Thymus (tissue), 11 donors: ENCODE measurements around the gene SMPD1. TPM values are rescaled to one million over a fixed set of nuclear protein-coding genes. Genes with fewer than 3 reads are reported as not detected.

ENCODE experiments used
- DNase-seq, 9 donors: peaks; one replicate each; pipeline ENCODE4 v3.0.0-alpha.2; 2013; ENCODE audit warnings: low spot score in 9 of 9, low read depth in 6 of 9, missing footprints in 1 of 9
- H3K27ac ChIP-seq, 2 donors: one replicate each; pipeline ENCODE4 v1.5.1; 2013; ENCODE audit warnings: control low read depth in 1 of 2, low read depth in 1 of 2, low read length in 1 of 2, mild to moderate bottlenecking in 1 of 2, moderate library complexity in 1 of 2
- H3K27me3 ChIP-seq, 2 donors: one replicate each; pipeline ENCODE4 v1.5.1; 2013; ENCODE audit warnings: low read length in 1 of 2; ENCODE audit not compliant: control insufficient read depth in 2 of 2, insufficient read depth in 1 of 2
- H3K36me3 ChIP-seq, 2 donors: one replicate each; pipeline ENCODE4 v1.5.1; 2013; ENCODE audit warnings: low read length in 1 of 2, mild to moderate bottlenecking in 1 of 2, moderate library complexity in 1 of 2; ENCODE audit not compliant: control insufficient read depth in 2 of 2, insufficient read depth in 2 of 2
- H3K4me1 ChIP-seq, 2 donors: one replicate each; pipeline ENCODE4 v1.5.1; 2013; ENCODE audit warnings: low read length in 2 of 2; ENCODE audit not compliant: control insufficient read depth in 2 of 2, insufficient read depth in 2 of 2
- H3K4me3 ChIP-seq, 2 donors: one replicate each; pipeline ENCODE4 v1.5.1; 2013; ENCODE audit warnings: low read length in 2 of 2, control low read depth in 1 of 2, mild to moderate bottlenecking in 1 of 2
- H3K9me3 ChIP-seq, 2 donors: one replicate each; pipeline ENCODE4 v1.5.1; 2013; ENCODE audit warnings: low read length in 1 of 2, mild to moderate bottlenecking in 1 of 2; ENCODE audit not compliant: control insufficient read depth in 2 of 2, insufficient read depth in 1 of 2
- WGBS: extraction: QIAGEN DNeasy Blood & Tissue Kit; methylation state at CpG from one replicate; pipeline ENCODE4 v1.1.7; 2013; 5-methylcytosine and 5-hydroxymethylcytosine counted together
- polyA plus RNA-seq: library from polyadenylated mRNA; stranded (reverse); fragments of 200-250 nt; gene quantifications from one replicate; pipeline ENCODE4 v1.2.3, GENCODE V29; 2013
- total RNA-seq: library from RNA; stranded (reverse); fragments of 120-200 nt; gene quantifications from one replicate; pipeline ENCODE4 v1.2.4, GENCODE V29; 2013
- donor health status: healthy.

SMPD1 gene
- total and polyA plus RNA-seq, 2 donors = 17.4 to 68.8 TPM

- peak in 7 of 9 donors; percentile 42 to 79 (median 53) for DNase-seq
These were observed 48.8 kb downstream of the SMPD1 start for GRCh38 chr11:6438979-6439571.

DNA sequence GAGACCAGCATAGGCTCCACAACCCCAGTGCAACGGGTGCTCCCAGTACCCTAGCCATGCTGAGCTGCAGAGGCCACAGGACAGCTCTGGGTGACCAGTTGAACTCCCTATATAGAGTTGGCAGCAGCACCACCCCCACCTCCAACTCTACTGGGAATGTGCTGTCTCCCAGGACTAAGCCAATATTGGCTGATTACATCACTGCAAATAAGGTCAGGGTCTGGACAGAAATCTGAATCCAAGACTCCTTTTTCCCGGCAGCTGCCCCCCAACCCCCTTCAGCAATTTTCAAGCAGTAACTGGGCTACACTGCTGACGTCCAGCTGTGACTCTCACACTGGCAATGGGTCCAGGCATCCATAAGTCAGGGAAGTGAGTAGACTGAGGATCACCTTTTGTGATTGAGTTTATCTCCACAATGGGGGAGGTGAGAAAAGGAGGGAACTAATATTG lies 50.7 kb downstream of the SMPD1 start, which contains the start of gene HPX:
Gene HPX (minus strand): TSS at position 82 of the 453 bp plus-strand sequence. CDS start 24 bp downstream, at position 58.
- no peak within 1 kb of the TSS for H3K4me3 ChIP-seq
- H3K27me3 ChIP-seq = no peaks in the 10 kb centered on the region
- H3K4me1 ChIP-seq = peaks cover 14 to 31% of the 10 kb centered on the region in 2 donors
- WGBS = 97% methylated on average over 3 of the region's 3 CpGs
- H3K9me3 ChIP-seq = no peaks in the 10 kb centered on the region
- H3K36me3 ChIP-seq = no peaks in the 10 kb centered on the region
- no peak within 1 kb of the TSS for H3K27ac ChIP-seq
- no peak for DNase-seq

More at GRCh38 chr11:6438979-6439571, 48.8 kb downstream of the SMPD1 start:
- H3K9me3 ChIP-seq = no peaks in the 10 kb centered on the region
- H3K4me1 ChIP-seq = peaks cover 16 to 31% of the 10 kb centered on the region in 2 donors
- no peak overlapping the region for H3K4me3 ChIP-seq
- no peaks in the 10 kb centered on the region for H3K36me3 ChIP-seq
- WGBS = 29% methylated on average over 1 of the region's 1 CpG
- no peak overlapping the region for H3K27ac ChIP-seq
- H3K27me3 ChIP-seq = no peaks in the 10 kb centered on the region

- WGBS = 97% methylated on average over 4 of the region's 4 CpGs
- H3K27ac ChIP-seq = no peak overlapping the region
These were observed 52.2 kb downstream of the SMPD1 start for GRCh38 chr11:6442441-6442840.

GRCh38 chr11:6443269-6444003 lies 53.2 kb downstream of the SMPD1 start:
- Histone ChIP-seq H3K27ac (no peak overlapping the region), H3K4me3 (no peak overlapping the region), H3K36me3 (no peaks in the 10 kb centered on the region), H3K27me3 (no peaks in the 10 kb centered on the region), H3K4me1 (peaks cover 8 to 22% of the 10 kb centered on the region in 2 donors), H3K9me3 (no peaks in the 10 kb centered on the region)
- 28% methylated on average over 5 of the region's 5 CpGs for WGBS
- peak; percentile 33 to 76 (median 52) for DNase-seq

More at GRCh38 chr11:6442441-6442840, 52.2 kb downstream of the SMPD1 start:
- H3K36me3 ChIP-seq = no peaks in the 10 kb centered on the region
- no peak overlapping the region for H3K4me3 ChIP-seq
- H3K27me3 ChIP-seq = no peaks in the 10 kb centered on the region
- H3K9me3 ChIP-seq = no peaks in the 10 kb centered on the region
- DNase-seq = no peak
- H3K4me1 ChIP-seq = peaks cover 13 to 31% of the 10 kb centered on the region in 2 donors

Other genes with a start within 250 kb of the SMPD1 start
- gene OR52B2, start 220.1 kb upstream of the SMPD1 start, total RNA-seq = not detected
- not detected for gene OR52B2, start 220.1 kb upstream of the SMPD1 start, polyA plus RNA-seq
- gene OR52W1, start 191.2 kb upstream of the SMPD1 start, total RNA-seq = not detected
- 0.02 TPM for gene OR52W1, start 191.2 kb upstream of the SMPD1 start, polyA plus RNA-seq
- not detected for gene C11orf42, start 184.9 kb upstream of the SMPD1 start, total RNA-seq
- gene C11orf42, start 184.9 kb upstream of the SMPD1 start, polyA plus RNA-seq = not detected
- 13.0 TPM for gene FHIP1B, start 155.8 kb upstream of the SMPD1 start, total RNA-seq
- gene FHIP1B, start 155.8 kb upstream of the SMPD1 start, polyA plus RNA-seq = 68.2 TPM
- gene CNGA4, start 151.4 kb upstream of the SMPD1 start, total RNA-seq = 0.05 TPM
- gene CNGA4, start 151.4 kb upstream of the SMPD1 start, polyA plus RNA-seq = 0.27 TPM
- gene CCKBR, start 130.6 kb upstream of the SMPD1 start, total RNA-seq = not detected
- 0.11 TPM for gene CCKBR, start 130.6 kb upstream of the SMPD1 start, polyA plus RNA-seq
- gene CAVIN3, start 70.0 kb upstream of the SMPD1 start, total RNA-seq = 7.5 TPM
- gene CAVIN3, start 70.0 kb upstream of the SMPD1 start, polyA plus RNA-seq = 22.5 TPM
- 47.0 TPM for gene APBB1, start 28.6 kb downstream of the SMPD1 start, total RNA-seq
- 70.6 TPM for gene APBB1, start 28.6 kb downstream of the SMPD1 start, polyA plus RNA-seq
- 0.38 TPM for gene HPX, start 50.5 kb downstream of the SMPD1 start, total RNA-seq
- 1.9 TPM for gene HPX, start 50.5 kb downstream of the SMPD1 start, polyA plus RNA-seq
- 2.8 TPM for gene TRIM3, start 83.5 kb downstream of the SMPD1 start, total RNA-seq
- gene TRIM3, start 83.5 kb downstream of the SMPD1 start, polyA plus RNA-seq = 8.3 TPM
- 27.4 TPM for gene ARFIP2, start 90.9 kb downstream of the SMPD1 start, total RNA-seq
- 40.7 TPM for gene ARFIP2, start 90.9 kb downstream of the SMPD1 start, polyA plus RNA-seq
- 18.7 TPM for gene TIMM10B, start 91.0 kb downstream of the SMPD1 start, total RNA-seq
- 18.5 TPM for gene TIMM10B, start 91.0 kb downstream of the SMPD1 start, polyA plus RNA-seq
- 3.4 TPM for gene DNHD1, start 106.8 kb downstream of the SMPD1 start, total RNA-seq
- 21.6 TPM for gene DNHD1, start 106.8 kb downstream of the SMPD1 start, polyA plus RNA-seq
- gene RRP8, start 213.1 kb downstream of the SMPD1 start, total RNA-seq = 22.0 TPM
- gene RRP8, start 213.1 kb downstream of the SMPD1 start, polyA plus RNA-seq = 32.2 TPM
- 68.6 TPM for gene ILK, start 213.3 kb downstream of the SMPD1 start, total RNA-seq
- gene ILK, start 213.3 kb downstream of the SMPD1 start, polyA plus RNA-seq = 74.6 TPM
- gene TAF10, start 221.7 kb downstream of the SMPD1 start, total RNA-seq = 160 TPM
- gene TAF10, start 221.7 kb downstream of the SMPD1 start, polyA plus RNA-seq = 119 TPM
- 14.5 TPM for gene TPP1, start 228.9 kb downstream of the SMPD1 start, total RNA-seq
- gene TPP1, start 228.9 kb downstream of the SMPD1 start, polyA plus RNA-seq = 59.4 TPM